IMR-90 (cell line): ENCODE data around the gene MAP4. TPM values are rescaled to one million over a fixed set of nuclear protein-coding genes. Genes with fewer than 3 reads are reported as not detected.

Experiments used
- ATAC-seq: fragments of 200-7000 bp; cut with Tn5 transposase; 2 replicates; pipeline ENCODE4 v1.9.1; 2020; ENCODE audit warnings: low read depth, mild to moderate bottlenecking, moderate library complexity
- BruUV-seq: library from RNA; stranded (reverse); fragments of 400-500 nt; replicated peaks from 2 replicates; lab custom pipeline; 2021; lab: Mats Ljungman, UMichigan
- CTCF ChIA-PET: fragments of 300-600 bp; formaldehyde crosslinking; extraction: SDS; loops from one replicate; lab custom pipeline; 2021; ENCODE audit warnings: antibody characterized with exemption; lab: Yijun Ruan, JAX
- POLR2A ChIA-PET: fragments of 300-600 bp; sonication (Branson Sonifier 250); formaldehyde crosslinking; loops from one replicate; lab custom pipeline; 2022; ENCODE audit warnings: antibody characterized with exemption; ENCODE audit not compliant: unreplicated experiment; lab: Charles Lee
- DNase-seq: peaks from one replicate; pipeline ENCODE4 v3.0.0; 2013
- H2AFZ ChIP-seq: replicated peaks from 2 replicates; pipeline ENCODE3; 2013; ENCODE audit warnings: low read length, mild to moderate bottlenecking; ENCODE audit not compliant: poor library complexity
- H2AK5ac ChIP-seq: 2 replicates; pipeline ENCODE4 v1.6.1; 2013; ENCODE audit warnings: low read depth, low read length, inconsistent platforms
- H2AK9ac ChIP-seq: replicated peaks from 2 replicates; pipeline ENCODE3; 2013; ENCODE audit warnings: mild to moderate bottlenecking, low read depth, low read length, moderate library complexity; ENCODE audit not compliant: poor library complexity
- H2BK120ac ChIP-seq: 2 replicates; pipeline ENCODE4 v1.6.1; 2013; ENCODE audit warnings: low read depth, low read length, inconsistent platforms
- H2BK15ac ChIP-seq: 3 replicates; pipeline ENCODE4 v1.6.1; 2013; ENCODE audit warnings: low read depth, low read length, inconsistent platforms
- H2BK20ac ChIP-seq: 2 replicates; pipeline ENCODE4 v1.6.1; 2013; ENCODE audit warnings: low read depth, mild to moderate bottlenecking, inconsistent platforms, low read length, moderate library complexity
- H2BK5ac ChIP-seq: 2 replicates; pipeline ENCODE4 v1.6.1; 2013; ENCODE audit warnings: mild to moderate bottlenecking, low read depth, low read length, inconsistent platforms; ENCODE audit not compliant: poor library complexity, severe bottlenecking
- H3K14ac ChIP-seq: replicated peaks from 2 replicates; pipeline ENCODE4 v1.6.1; 2013; ENCODE audit warnings: low read depth, low read length, inconsistent platforms
- H3K18ac ChIP-seq: 2 replicates; pipeline ENCODE4 v1.6.1; 2013; ENCODE audit warnings: low read depth, low read length, control low read depth
- H3K23ac ChIP-seq: 2 replicates; pipeline ENCODE4 v1.6.1; 2013; ENCODE audit warnings: low read depth, low read length, inconsistent platforms
- H3K27ac ChIP-seq: 2 replicates; pipeline ENCODE4 v1.5.1; 2013; ENCODE audit warnings: mild to moderate bottlenecking, control low read depth, low read length; ENCODE audit not compliant: insufficient read depth
- H3K27me3 ChIP-seq: 2 replicates; pipeline ENCODE4 v1.6.1; 2013; ENCODE audit warnings: low read length; ENCODE audit not compliant: control insufficient read depth, insufficient read depth
- H3K36me3 ChIP-seq: 2 replicates; pipeline ENCODE4 v1.6.1; 2013; ENCODE audit warnings: low read length, mixed read lengths; ENCODE audit not compliant: control insufficient read depth, insufficient read depth
- H3K4ac ChIP-seq: 2 replicates; pipeline ENCODE4 v1.6.1; 2013; ENCODE audit warnings: low read depth, low read length, inconsistent platforms
- H3K4me1 ChIP-seq: 2 replicates; pipeline ENCODE4 v1.6.1; 2013; ENCODE audit warnings: low read length, mixed read lengths; ENCODE audit not compliant: control insufficient read depth, insufficient read depth
- H3K4me2 ChIP-seq: 2 replicates; pipeline ENCODE4 v1.6.1; 2013; ENCODE audit warnings: low read depth, mild to moderate bottlenecking, control low read depth, low read length, moderate library complexity
- H3K4me3 ChIP-seq: 2 replicates; pipeline ENCODE4 v1.5.1; 2013; ENCODE audit warnings: low read depth, mild to moderate bottlenecking, control low read depth, low read length, moderate library complexity; ENCODE audit not compliant: insufficient read depth
- H3K56ac ChIP-seq: 2 replicates; pipeline ENCODE4 v1.6.1; 2013; ENCODE audit warnings: low read length, inconsistent platforms; ENCODE audit not compliant: insufficient read depth; ENCODE audit errors: extremely low read depth
- H3K79me1 ChIP-seq, 2 experiments: 2 replicates each; pipeline ENCODE4 v1.6.1; 2013; ENCODE audit warnings: low read length in 2 of 2, inconsistent platforms in 1 of 2, low read depth in 1 of 2
- H3K9ac ChIP-seq: 2 replicates; pipeline ENCODE4 v1.6.1; 2013; ENCODE audit warnings: low read depth, low read length, control low read depth
- H3K9me1 ChIP-seq: 2 replicates; pipeline ENCODE4 v1.6.1; 2013; ENCODE audit warnings: low read length, inconsistent platforms; ENCODE audit not compliant: insufficient read depth
- H3K9me3 ChIP-seq: 2 replicates; pipeline ENCODE4 v1.6.1; 2013; ENCODE audit warnings: low read length; ENCODE audit not compliant: control insufficient read depth, insufficient read depth
- H4K20me1 ChIP-seq: 2 replicates; pipeline ENCODE4 v1.6.1; 2013; ENCODE audit warnings: low read length, inconsistent platforms; ENCODE audit not compliant: insufficient read depth
- H4K5ac ChIP-seq: 2 replicates; pipeline ENCODE4 v1.6.1; 2013; ENCODE audit warnings: mild to moderate bottlenecking, low read depth, low read length, control low read depth
- H4K8ac ChIP-seq, 2 experiments: 2 replicates each; pipeline ENCODE4 v1.6.1; 2013; ENCODE audit warnings: low read depth in 2 of 2, low read length in 2 of 2, control low read depth in 1 of 2, inconsistent platforms in 1 of 2
- H4K91ac ChIP-seq: 2 replicates; pipeline ENCODE4 v1.6.1; 2013; ENCODE audit warnings: low read depth, low read length, inconsistent platforms; ENCODE audit not compliant: insufficient read depth
- BHLHE40 ChIP-seq: fragments of 150-350 bp; IDR thresholded peaks from 2 replicates; pipeline ENCODE4 v1.6.1; 2016; ENCODE audit warnings: mild to moderate bottlenecking, low read depth, low read length
- CEBPB ChIP-seq: IDR thresholded peaks from 2 replicates; pipeline ENCODE4 v1.6.1; 2012; ENCODE audit warnings: low read depth, low read length, improper control_type of control experiment
- CHD1 ChIP-seq: IDR thresholded peaks from 2 replicates; pipeline ENCODE4 v1.6.1; 2012; ENCODE audit warnings: low read depth, low read length, improper control_type of control experiment
- CTCF ChIP-seq: conservative IDR thresholded peaks from 2 replicates; pipeline ENCODE4 v1.5.1; 2012; ENCODE audit warnings: mild to moderate bottlenecking, low read depth, low read length, improper control_type of control experiment
- ELK1 ChIP-seq: fragments of 150-350 bp; IDR thresholded peaks from 2 replicates; pipeline ENCODE4 v1.6.1; 2016; ENCODE audit warnings: low read depth, mild to moderate bottlenecking, low read length, moderate library complexity, borderline replicate concordance
- FOS ChIP-seq: fragments of 150-350 bp; IDR thresholded peaks from 2 replicates; pipeline ENCODE4 v1.6.1; 2016; ENCODE audit warnings: low read depth, low read length
- MAFK ChIP-seq: IDR thresholded peaks from 2 replicates; pipeline ENCODE4 v1.6.1; 2012; ENCODE audit warnings: low read depth, low read length, improper control_type of control experiment
- MAZ ChIP-seq: IDR thresholded peaks from 2 replicates; pipeline ENCODE4 v1.6.1; 2012; ENCODE audit warnings: low read depth, mild to moderate bottlenecking, low read length, improper control_type of control experiment, moderate library complexity, borderline replicate concordance
- MXI1 ChIP-seq: IDR thresholded peaks from 2 replicates; pipeline ENCODE4 v1.6.1; 2012; ENCODE audit warnings: low read depth, mild to moderate bottlenecking, low read length, moderate library complexity, borderline replicate concordance
- NFE2L2 ChIP-seq: fragments of 150-350 bp; IDR thresholded peaks from 2 replicates; pipeline ENCODE4 v1.6.1; 2016; ENCODE audit warnings: low read depth, mild to moderate bottlenecking, low read length
- POLR2A ChIP-seq: IDR thresholded peaks from 2 replicates; pipeline ENCODE4 v1.6.1; 2012; ENCODE audit warnings: mild to moderate bottlenecking, low read depth, low read length
- RAD21 ChIP-seq: IDR thresholded peaks from 2 replicates; pipeline ENCODE4 v1.6.1; 2012; ENCODE audit warnings: low read length, improper control_type of control experiment
- RCOR1 ChIP-seq: IDR thresholded peaks from 2 replicates; pipeline ENCODE4 v1.6.1; 2012; ENCODE audit warnings: mild to moderate bottlenecking, low read length, improper control_type of control experiment; ENCODE audit not compliant: insufficient replicate concordance
- RFX5 ChIP-seq: IDR thresholded peaks from 2 replicates; pipeline ENCODE4 v1.8.0; 2012; ENCODE audit warnings: low read depth, mild to moderate bottlenecking, low read length, moderate library complexity
- SMC3 ChIP-seq: fragments of 150-350 bp; IDR thresholded peaks from 2 replicates; pipeline ENCODE4 v1.6.1; 2016; ENCODE audit warnings: low read depth, mild to moderate bottlenecking, antibody characterized with exemption, low read length, moderate library complexity
- USF2 ChIP-seq: fragments of 150-350 bp; IDR thresholded peaks from 2 replicates; pipeline ENCODE4 v1.6.1; 2017; ENCODE audit warnings: mild to moderate bottlenecking, antibody characterized with exemption, low read length, low read depth
- WGBS, 2 experiments: methylation state at CpG; one replicate each; pipeline versions ENCODE4 v1.1.5 to v1.1.7; 2013; ENCODE audit warnings: missing lambda C conversion rate in 2 of 2; ENCODE audit not compliant: insufficient read length in 1 of 2; ENCODE audit errors: extremely low coverage in 2 of 2; 5-methylcytosine and 5-hydroxymethylcytosine counted together
- dilution Hi-C: fragments of 300-500 bp; cut with HindIII; formaldehyde crosslinking; loops from one replicate; pipeline ENCODE4 v1.14.3; 2018; ENCODE audit warnings: low sequenced_read_pairs; ENCODE audit not compliant: unreplicated experiment
- in situ Hi-C: fragments of 300-500 bp; cut with MboI; formaldehyde crosslinking; loops from 3 replicates; pipeline ENCODE4 v1.14.3; 2019; ENCODE audit warnings: low sequenced_read_pairs, inconsistent platforms, mixed read lengths
- intact Hi-C: fragments of 100-400 bp; cut with micrococcal nuclease; formaldehyde crosslinking; loops from 2 replicates; pipeline ENCODE4 v1.10.0; 2022
- polyA plus RNA-seq, 3 experiments: library from polyadenylated mRNA; depleted of rRNA; stranded (reverse); fragments of >200 nt; gene quantifications; 2 replicates each; pipeline ENCODE4 v1.2.3, GENCODE V29; 2012; ENCODE audit warnings: low replicate concordance in 1 of 3
- total RNA-seq: library from RNA; depleted of rRNA; stranded (reverse); fragments of >200 nt; gene quantifications from 2 replicates; pipeline ENCODE4 v1.2.3, GENCODE V29; 2012

The MAP4 gene
- total and polyA plus RNA-seq, 2 of the 4 experiments (the other 2 are of a cell fraction), result 87.8 to 216 TPM

- dilution Hi-C loops, result no loop called here
- H4K5ac ChIP-seq, result no peak overlapping the region
Observed at GRCh38 chr3:47991341-47991740, 24.9 kb downstream of the MAP4 start.

More at GRCh38 chr3:47991341-47991740, 24.9 kb downstream of the MAP4 start:
- ChIA-PET POLR2A (no interaction called here), CTCF (no interaction called here)
- Histone ChIP-seq H4K20me1 (peaks cover 79% of the 10 kb centered on the region), H2BK15ac (no peak overlapping the region), H2BK120ac (no peak overlapping the region), H3K79me1 (peaks cover 28 to 80% of the 10 kb centered on the region in 2 experiments), H3K14ac (no peak overlapping the region), H2AFZ (no peak overlapping the region), H2BK5ac (no peak overlapping the region), H3K4me2 (no peak overlapping the region), H2AK5ac (no peak overlapping the region), H3K18ac (no peak overlapping the region), H3K27me3 (no peaks in the 10 kb centered on the region), H2BK20ac (no peak overlapping the region), H4K91ac (no peak overlapping the region), H3K23ac (no peak overlapping the region), H2AK9ac (no peak overlapping the region), H4K8ac (no peak overlapping the region), H3K56ac (no peak overlapping the region), H3K27ac (no peak overlapping the region), H3K9me1 (peaks cover 7% of the 10 kb centered on the region; the same call in 1 of the 2 replicates), H3K4ac (no peak overlapping the region), H3K36me3 (peaks cover 16% of the 10 kb centered on the region), H3K4me3 (no peak overlapping the region), H3K9ac (no peak overlapping the region), H3K9me3 (no peaks in the 10 kb centered on the region), H3K4me1 (peaks cover 3% of the 10 kb centered on the region; the same call in 1 of the 2 replicates)
- intact Hi-C loops, result loop anchor here (5.0 kb wide), 2 partner anchors 96 to 114 kb away; no protein-coding TSS in a partner anchor
- ATAC-seq (no peak), DNase-seq (no peak)
- TF ChIP-seq CEBPB (no peak), MXI1 (no peak), RFX5 (no peak), POLR2A (no peak), SMC3 (no peak), MAFK (no peak), CTCF (no peak), RAD21 (no peak), RCOR1 (no peak), MAZ (no peak), USF2 (no peak), CHD1 (no peak), ELK1 (no peak), BHLHE40 (no peak), NFE2L2 (no peak), FOS (no peak)
- BruUV-seq, result no TSS peak
- in situ Hi-C loops, result loop anchor here (5.0 kb wide), 1 partner anchor 161 kb away; no protein-coding TSS in a partner anchor
- WGBS, 2 experiments, result 97% methylated on average over 6 of the region's 11 CpGs; no CpG with 5 or more reads in 1 of the 2 experiments
